ENCODE data around the gene CXCL13.
"Not testable (repeated sequence)": the region's sequence is repeated elsewhere in the genome, so short reads cannot be mapped to it uniquely, and the experiment has no call there.

Gene CXCL13

DNA sequence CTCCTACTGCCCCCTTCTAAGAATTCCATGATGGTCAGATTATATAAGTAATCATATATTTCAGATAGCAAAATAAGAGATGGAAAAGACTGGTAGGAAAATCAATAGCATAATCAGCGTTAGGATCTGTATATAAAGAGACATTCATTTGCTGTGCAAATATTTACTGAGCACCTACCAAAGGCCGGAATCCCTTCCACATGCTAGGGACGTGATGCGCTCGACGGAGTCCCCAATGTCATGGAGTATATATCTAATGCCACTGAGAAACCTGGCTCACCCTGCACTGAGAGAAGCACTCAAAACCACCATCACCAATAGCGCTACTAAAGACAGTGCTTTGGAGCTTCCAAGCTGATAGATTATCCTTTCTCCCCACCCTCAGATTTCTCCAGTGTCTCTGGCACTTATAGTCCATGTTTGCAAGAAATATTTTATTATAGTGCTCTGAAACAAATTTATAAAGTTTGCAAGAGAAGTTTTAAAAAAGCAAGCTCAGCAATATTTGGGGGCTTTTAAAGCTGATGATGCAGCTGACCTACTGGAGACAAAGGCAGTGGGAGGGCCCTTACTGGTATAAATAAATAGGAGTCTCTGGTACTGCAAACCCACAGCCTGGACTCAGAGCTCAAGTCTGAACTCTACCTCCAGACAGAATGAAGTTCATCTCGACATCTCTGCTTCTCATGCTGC, at the start of gene CXCL13:
TSS of gene CXCL13 (plus strand) at position 611 of the 693 bp plus-strand sequence. CDS start at position 657, 46 bp downstream.
- DNase-seq: peak; percentile 68

DNA sequence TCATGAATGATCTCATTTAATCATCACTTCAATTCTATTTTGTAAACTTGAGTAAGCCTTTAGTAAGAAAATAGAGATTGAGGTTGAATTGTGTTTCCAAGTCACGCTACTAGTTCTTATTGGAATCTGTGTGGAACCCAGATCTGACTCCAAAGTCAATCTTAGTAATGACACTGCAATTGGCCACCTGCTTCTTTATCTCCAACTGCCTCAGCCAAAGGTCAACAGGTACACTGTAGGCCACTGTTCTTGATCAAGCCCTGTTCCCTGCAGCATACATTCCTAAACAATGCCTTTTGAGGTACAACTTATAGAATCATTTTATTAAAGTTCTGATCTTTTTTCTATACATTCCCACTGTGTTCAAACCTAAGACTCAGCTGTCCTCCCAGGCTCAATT, 45.5 kb upstream of the CXCL13 start:
- no peak for DNase-seq

- not testable (repeated sequence) for DNase-seq
Measured at GRCh38 chr4:77561720-77562119, 43.9 kb upstream of the CXCL13 start.

GRCh38 chr4:77564231-77564630, 41.4 kb upstream of the CXCL13 start:
- no peak for DNase-seq

DNA sequence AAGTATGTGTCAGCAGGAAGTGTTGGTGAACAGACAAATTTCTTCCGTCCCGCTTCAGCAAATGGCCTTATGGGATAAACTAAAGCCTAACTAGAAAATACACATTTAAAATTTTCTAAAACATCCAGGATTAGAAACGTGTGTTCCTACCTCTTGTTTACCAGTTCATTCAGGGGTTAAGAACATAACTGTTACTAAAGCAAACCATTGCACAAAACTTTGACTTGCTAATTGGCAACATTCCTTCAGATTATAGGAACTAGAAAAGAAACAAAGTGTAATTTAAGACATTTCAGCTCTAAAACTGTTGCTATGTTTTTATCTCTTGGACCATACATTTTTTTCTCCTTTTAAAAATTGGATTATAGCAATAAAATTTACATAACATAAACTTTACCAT, 39.5 kb upstream of the CXCL13 start:
- no peak for DNase-seq

DNA sequence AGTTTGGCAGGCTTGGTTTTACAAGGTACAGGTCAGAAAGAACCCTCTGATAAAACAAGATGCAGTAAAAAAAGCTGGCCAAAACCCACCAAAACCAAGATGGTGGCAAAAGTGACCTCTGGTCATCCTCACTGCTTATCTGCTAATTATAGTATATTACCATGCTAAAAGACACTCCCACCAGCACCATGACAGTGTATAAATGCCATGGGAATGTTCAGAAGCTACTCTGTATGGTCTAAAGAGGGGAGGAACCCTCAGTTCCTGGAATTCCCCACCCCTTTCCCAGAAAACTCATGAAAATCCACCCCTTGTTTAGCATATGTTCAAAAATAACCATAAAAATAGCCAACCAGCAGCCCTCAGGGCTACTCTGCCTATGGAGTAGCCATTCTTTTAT, 38.1 kb upstream of the CXCL13 start:
- no peak for DNase-seq

- not testable (repeated sequence) for DNase-seq
Measured at GRCh38 chr4:77570508-77571214, 35.0 kb upstream of the CXCL13 start.

DNA sequence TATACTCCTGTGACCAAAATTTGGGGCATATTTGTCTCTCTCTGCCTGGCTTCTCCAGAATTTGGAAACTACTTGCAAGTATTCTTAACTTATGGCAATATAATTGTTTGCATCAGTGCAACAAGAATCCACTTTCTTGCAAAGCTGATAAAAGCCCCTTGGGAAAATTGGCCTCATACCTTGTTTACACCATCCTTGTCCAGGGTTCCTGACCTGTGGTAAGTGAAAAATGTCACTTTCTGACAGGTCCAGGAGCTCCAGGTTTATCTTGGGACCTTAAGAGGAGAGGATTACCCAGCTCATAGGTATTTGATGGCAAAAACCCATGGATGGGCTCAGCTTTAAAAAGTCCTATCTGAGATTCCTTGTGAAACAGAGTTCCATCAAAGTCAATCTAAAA, 29.3 kb upstream of the CXCL13 start:
- no peak for DNase-seq

GRCh38 chr4:77578145-77578544, 27.5 kb upstream of the CXCL13 start:
- no peak for DNase-seq

DNA sequence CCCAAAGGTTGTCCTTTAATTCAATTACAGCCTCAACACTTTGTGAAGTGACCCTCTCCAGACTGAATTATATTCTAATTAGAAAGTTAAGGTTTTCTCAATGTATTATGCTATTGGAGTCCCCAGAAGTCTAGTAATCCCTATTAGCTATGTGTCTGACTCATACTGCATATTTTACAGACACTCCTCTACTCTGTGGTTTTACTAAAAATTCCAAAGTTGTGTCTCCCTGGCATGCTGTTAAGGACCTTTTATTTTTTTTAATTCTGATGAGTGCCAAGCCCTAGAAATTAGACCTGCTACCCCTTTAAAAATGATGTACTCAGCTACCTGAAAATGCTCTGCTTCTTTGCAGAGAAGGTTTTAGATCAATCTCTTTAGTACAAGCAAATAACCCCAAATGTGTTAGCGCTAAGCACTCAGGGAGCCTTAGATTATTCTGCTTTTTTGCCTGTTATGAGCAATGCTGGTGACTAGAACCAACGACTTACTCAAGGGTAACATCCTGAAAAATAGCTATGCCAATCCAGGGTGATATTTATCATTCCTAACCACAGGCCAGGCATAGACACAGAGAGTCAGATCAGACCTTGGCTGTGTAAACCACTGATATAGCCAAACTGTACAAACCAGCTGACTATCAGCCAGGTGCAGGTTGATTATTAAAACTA, 26.1 kb upstream of the CXCL13 start:
- DNase-seq: no peak

DNA sequence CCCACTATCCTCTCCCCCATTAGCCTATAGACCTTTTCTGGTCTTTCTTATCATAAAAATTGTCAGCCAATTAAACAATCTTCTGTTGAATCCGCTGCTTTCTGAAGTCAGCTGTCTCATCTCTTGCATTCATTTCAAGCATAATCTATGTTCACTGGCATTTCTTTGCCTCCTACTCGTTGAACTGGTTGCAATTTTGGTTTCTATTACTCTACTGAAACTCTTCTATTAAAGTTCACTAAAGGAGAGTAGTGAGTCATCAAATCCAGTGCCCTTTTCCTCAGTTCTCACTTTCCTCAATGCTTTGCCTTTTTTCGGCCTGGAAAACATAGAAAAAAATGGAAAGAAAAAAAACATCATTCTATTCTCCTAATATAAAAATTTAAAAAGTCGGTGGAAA, 23.9 kb upstream of the CXCL13 start:
- DNase-seq: no peak

GRCh38 chr4:77582156-77582555, 23.5 kb upstream of the CXCL13 start:
- DNase-seq: no peak

DNA sequence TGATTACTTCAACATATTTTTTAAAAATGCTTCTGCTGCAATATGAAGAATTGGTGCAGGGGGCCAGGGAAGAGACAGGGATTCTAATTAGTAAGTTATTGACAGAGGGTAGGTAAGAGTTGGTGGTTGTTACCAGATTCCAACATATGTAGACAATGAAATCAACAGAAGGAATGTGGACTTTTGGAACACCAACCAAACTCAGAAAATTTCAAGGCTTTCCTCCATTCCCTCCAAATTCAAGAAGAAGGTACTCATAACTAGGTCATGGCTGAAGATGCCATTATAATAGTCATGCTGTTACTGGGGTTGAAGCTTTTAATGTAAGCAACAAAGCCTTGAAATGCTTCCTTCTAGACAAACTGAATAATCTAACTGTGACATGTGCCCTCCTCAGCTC, 22.9 kb upstream of the CXCL13 start:
- no peak for DNase-seq

DNA sequence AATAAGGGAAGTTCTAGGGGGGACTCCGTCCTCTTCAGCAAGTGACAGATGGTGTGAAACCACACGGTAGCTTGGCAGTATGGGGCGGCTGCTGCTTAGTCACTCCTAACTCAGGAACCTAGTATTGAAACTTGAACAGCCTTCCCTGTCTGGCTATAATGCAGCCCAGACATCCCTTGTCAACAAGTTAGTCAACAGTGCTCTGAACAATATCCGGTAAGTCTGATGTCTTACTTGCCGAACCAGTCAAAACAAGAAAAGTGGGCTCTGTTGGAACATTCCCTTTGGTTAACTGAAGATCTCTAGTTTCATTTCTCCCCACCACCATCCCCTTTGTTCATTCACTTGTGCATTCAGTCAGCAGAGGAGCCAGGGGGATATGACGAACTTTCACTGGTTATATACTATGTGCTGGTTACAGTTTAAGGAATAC, 18.7 kb upstream of the CXCL13 start:
- DNase-seq: no peak

- DNase-seq: no peak
Measured at GRCh38 chr4:77590482-77590881, 15.1 kb upstream of the CXCL13 start.

DNA sequence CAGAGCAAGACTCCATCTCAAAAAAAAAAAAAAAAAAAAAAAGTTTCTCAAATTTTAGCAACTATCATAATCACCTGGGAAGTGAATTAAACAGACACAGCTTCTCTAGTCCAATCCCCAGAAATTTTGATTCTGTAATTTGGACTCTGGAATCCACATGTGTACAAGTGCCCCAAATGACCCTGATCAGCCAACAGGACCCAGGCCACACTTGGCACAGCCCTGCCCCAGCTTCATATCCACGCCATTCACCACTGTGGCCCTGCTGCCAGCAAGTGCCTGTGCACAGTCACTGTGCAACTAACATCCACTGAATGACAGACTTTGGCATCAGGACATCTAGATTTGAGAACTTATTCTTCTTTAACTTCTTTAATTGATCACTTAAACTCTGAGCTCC, 14.1 kb upstream of the CXCL13 start:
- DNase-seq: no peak

- no peak for DNase-seq
Measured at GRCh38 chr4:77593101-77593500, 12.5 kb upstream of the CXCL13 start.

GRCh38 chr4:77593993-77594392, 11.6 kb upstream of the CXCL13 start:
- no peak for DNase-seq

GRCh38 chr4:77595364-77595973, 10.2 kb upstream of the CXCL13 start:
- DNase-seq: no peak

DNA sequence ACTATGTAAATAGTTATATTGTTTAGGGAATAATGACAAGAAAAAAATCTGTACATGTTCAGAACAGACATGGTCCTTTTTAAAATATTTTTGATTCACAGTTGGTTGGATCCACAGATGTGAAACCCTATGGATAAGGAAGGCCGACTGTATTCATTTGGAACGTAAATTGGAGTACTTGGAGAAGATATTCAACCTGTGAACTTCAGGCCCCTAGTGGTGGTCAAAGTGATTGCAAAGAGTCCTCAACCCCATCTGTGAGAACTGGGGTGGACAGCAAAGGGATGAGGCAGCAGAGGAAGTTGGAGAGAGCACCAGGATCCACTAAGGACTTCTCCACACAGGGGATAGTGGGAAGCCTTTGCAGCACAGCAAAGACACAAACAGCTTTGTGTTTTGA, 6.2 kb upstream of the CXCL13 start:
- peak; percentile 10 for DNase-seq

DNA sequence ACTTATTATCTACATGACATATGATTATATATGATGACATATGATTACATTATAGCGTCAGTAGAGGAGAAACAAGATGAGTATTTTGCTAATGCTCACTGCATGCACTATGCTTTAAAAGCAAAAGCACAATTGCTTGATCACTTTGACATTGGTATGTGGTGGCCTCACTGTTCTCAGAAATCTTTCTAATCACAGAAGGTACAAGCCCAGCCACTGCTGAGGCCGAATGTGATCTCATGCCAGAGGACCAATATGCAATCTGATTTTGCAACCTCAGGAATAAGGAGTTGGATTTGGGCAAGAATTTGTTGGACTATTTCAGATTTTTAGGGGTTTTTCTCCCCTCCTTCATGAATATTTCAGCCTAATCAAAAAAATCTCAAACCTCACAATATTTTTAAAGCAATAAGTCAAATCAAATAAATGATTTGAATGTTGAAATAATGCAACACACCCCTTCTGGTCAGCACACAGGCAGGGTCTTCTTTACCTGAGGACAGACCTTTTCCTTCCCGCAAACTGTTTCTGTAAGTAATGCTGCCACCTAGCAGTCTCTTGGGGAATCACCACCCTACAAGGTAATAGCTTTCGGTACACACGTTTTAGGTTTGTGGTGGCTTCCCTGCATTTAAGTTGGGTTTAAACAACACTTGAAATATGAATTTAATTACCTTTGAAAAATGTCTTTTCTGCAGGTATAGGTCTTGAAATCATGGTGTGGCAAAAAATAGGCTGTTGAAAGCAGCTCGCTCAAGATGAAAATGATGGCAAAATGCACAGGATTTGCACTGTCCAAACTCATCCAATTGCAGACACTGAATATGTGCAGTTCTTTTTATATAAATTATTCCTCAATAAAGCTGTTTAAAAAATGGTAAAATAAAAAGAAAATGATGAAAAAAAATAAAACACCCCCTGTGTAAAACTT, 4.8 kb upstream of the CXCL13 start:
- DNase-seq: peak; percentile 28

- DNase-seq: no peak
Measured at GRCh38 chr4:77601614-77602187, 3.9 kb upstream of the CXCL13 start.
